ENCODE measurements around the gene HIF3A. TPM values are rescaled to one million over a fixed set of nuclear protein-coding genes. Genes with fewer than 3 reads are reported as not detected.

HIF3A gene
- total RNA-seq, 3 donors from 2014 or later (not counting 1 experiment from before 2014, with no cell fraction given) = not detected

- H3K27me3 ChIP-seq (ENCODE audit: control insufficient read depth, insufficient read depth, low read length) = no peaks in the 10 kb centered on the region
- no peak overlapping the region for H3K27ac Mint-ChIP-seq
- H3K9me3 ChIP-seq (ENCODE audit: control insufficient read depth, insufficient read depth, low read length) = no peaks in the 10 kb centered on the region
- no peaks in the 10 kb centered on the region for H3K36me3 ChIP-seq (ENCODE audit: control insufficient read depth, insufficient read depth, low read length)
- peaks cover 14 to 21% of the 10 kb centered on the region in 2 donors for H3K27me3 Mint-ChIP-seq (ENCODE audit: low read depth in 2 of 2)
- H3K4me3 Mint-ChIP-seq = no peak overlapping the region
- peaks cover 28% of the 10 kb centered on the region for H3K4me1 ChIP-seq (ENCODE audit: control insufficient read depth, insufficient read depth, low read length)
- WGBS (ENCODE audit: insufficient coverage) = 100% methylated on average over 1 of the region's 1 CpG
- ATAC-seq (no peak), DNase-seq (no peak)
- H3K27ac ChIP-seq (ENCODE audit: low read length) = no peak overlapping the region
- no peak for TF ChIP-seq CTCF (IDR thresholded peaks at IDR 0.05)
- H3K9me3 Mint-ChIP-seq = no peaks in the 10 kb centered on the region
- H3K4me1 Mint-ChIP-seq = peaks cover 26 to 33% of the 10 kb centered on the region in 2 donors
- H3K4me3 ChIP-seq (ENCODE audit: low read length) = no peak overlapping the region
- intact Hi-C loops (cut with micrococcal nuclease) = no loop called here
- H3K36me3 Mint-ChIP-seq = no peaks in the 10 kb centered on the region
Measured at GRCh38 chr19:46344363-46344762, 47.5 kb downstream of the HIF3A start.

DNA sequence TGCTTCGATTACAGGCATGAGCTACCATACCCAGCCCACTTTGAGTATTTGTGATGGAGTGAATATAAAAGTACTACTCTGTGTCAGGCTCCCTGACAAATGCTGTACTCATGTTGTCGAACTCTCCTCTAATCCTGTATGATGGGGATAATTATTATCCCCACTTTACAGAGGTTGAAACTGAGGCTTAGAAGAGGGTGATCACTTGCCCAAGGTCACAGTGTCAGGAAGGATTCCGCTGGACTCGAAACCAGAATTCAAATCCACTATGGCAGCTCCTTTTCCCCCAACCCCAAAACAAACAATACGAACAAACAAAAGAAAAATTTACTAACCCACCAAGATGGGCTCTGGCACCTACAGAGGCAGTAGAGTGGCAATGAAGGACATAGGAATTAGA, 48.3 kb downstream of the HIF3A start:
- TF ChIP-seq CTCF (IDR thresholded peaks at IDR 0.05) = no peak
- ATAC-seq (no peak), DNase-seq (no peak)
- Histone ChIP-seq H3K27ac (ENCODE audit: low read length) (no peak overlapping the region), H3K4me3 (ENCODE audit: low read length) (no peak overlapping the region), H3K4me1 (ENCODE audit: control insufficient read depth, insufficient read depth, low read length) (peaks cover 36% of the 10 kb centered on the region), H3K27me3 (ENCODE audit: control insufficient read depth, insufficient read depth, low read length) (no peaks in the 10 kb centered on the region), H3K9me3 (ENCODE audit: control insufficient read depth, insufficient read depth, low read length) (no peaks in the 10 kb centered on the region), H3K36me3 (ENCODE audit: control insufficient read depth, insufficient read depth, low read length) (no peaks in the 10 kb centered on the region)
- Mint-ChIP-seq H3K4me1 (peaks cover 34 to 39% of the 10 kb centered on the region in 2 donors), H3K36me3 (no peaks in the 10 kb centered on the region), H3K27ac (peak overlapping the region; percentile 90 to 94), H3K9me3 (no peaks in the 10 kb centered on the region), H3K27me3 (ENCODE audit: low read depth in 2 of 2) (peaks cover 6 to 14% of the 10 kb centered on the region in 2 donors), H3K4me3 (peak overlapping the region; percentile 94)
- 91% methylated on average over 3 of the region's 5 CpGs for WGBS (ENCODE audit: insufficient coverage)
- intact Hi-C loops (cut with micrococcal nuclease) = no loop called here

GRCh38 chr19:46346821-46347571, 50.2 kb downstream of the HIF3A start, which contains the start of gene PPP5C:
Gene PPP5C, plus strand, starts transcription at chr19:46347087. Its CDS starts 10 bp downstream, at chr19:46347097.
- DNase-seq (peak; percentile 83 to 91), ATAC-seq (peak; percentile 75 to 87 (median 82))
- intact Hi-C loops (cut with micrococcal nuclease) = loop anchor here (1.0 kb wide), 1 partner anchor 140 kb away; no protein-coding TSS in a partner anchor
- Mint-ChIP-seq H3K4me3 (peak within 1 kb of the TSS; percentile 94), H3K27me3 (ENCODE audit: low read depth in 2 of 2) (peaks cover 0 to 4% of the 10 kb centered on the region in 2 donors), H3K36me3 (no peaks in the 10 kb centered on the region), H3K27ac (peak within 1 kb of the TSS; percentile 90 to 94), H3K9me3 (no peaks in the 10 kb centered on the region), H3K4me1 (peaks cover 48 to 54% of the 10 kb centered on the region in 2 donors)
- no peaks in the 10 kb centered on the region for H3K27me3 ChIP-seq (ENCODE audit: control insufficient read depth, insufficient read depth, low read length)
- peak within 1 kb of the TSS; percentile 99 for H3K4me3 ChIP-seq (ENCODE audit: low read length)
- H3K9me3 ChIP-seq (ENCODE audit: control insufficient read depth, insufficient read depth, low read length) = no peaks in the 10 kb centered on the region
- H3K27ac ChIP-seq (ENCODE audit: low read length) = peak within 1 kb of the TSS; percentile 90
- H3K4me1 ChIP-seq (ENCODE audit: control insufficient read depth, insufficient read depth, low read length) = peaks cover 54% of the 10 kb centered on the region
- TF ChIP-seq CTCF (IDR thresholded peaks at IDR 0.05) = peak; percentile 77
- under 1% methylated on average over 62 of the region's 62 CpGs for WGBS (ENCODE audit: insufficient coverage)
- H3K36me3 ChIP-seq (ENCODE audit: control insufficient read depth, insufficient read depth, low read length) = no peaks in the 10 kb centered on the region

Measured in natural killer cell (primary cell).